ENCODE data around the gene SURF2.
A peak's percentile ranks its signal among the peaks of the same experiment; 100 is the strongest.
"Not testable (repeated sequence)": the region's sequence is repeated elsewhere in the genome, so short reads cannot be mapped to it uniquely, and the experiment has no call there.

SURF2 gene

GRCh38 chr9:133356391-133357091, at the start of gene SURF2, which contains the start of gene SURF1:
TSS of gene SURF2 (plus strand) at chr9:133356550. CDS start at chr9:133356593, 43 bp downstream.
TSS of gene SURF1 (minus strand) at chr9:133356487. CDS start at chr9:133356453, 34 bp downstream.
- DNase-seq = no peak

GRCh38 chr9:133307301-133307700, 49.0 kb upstream of the SURF2 start:
- DNase-seq = no peak

DNA sequence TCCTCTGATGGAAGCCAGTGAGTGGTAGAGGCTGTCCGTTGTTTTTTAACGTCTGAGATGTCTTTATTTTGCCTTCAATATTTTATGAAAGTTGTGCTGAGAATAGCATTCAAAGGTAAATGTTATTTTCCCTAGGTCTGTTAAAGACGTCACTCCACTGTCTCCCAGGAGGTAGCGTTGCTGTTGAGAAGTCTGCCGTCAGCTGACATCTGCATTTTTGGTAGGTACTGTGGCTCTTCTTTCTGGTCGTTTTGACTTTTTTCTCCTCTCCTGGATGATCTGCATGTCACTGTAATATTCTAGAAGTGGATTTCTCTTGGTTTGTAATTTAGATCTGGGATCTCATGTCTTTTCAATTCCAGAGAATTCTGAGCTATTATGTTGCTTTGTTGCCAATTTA, 46.7 kb upstream of the SURF2 start:
- no peak for DNase-seq

- DNase-seq = no peak
Measured at GRCh38 chr9:133315997-133316396, 40.4 kb upstream of the SURF2 start.

DNA sequence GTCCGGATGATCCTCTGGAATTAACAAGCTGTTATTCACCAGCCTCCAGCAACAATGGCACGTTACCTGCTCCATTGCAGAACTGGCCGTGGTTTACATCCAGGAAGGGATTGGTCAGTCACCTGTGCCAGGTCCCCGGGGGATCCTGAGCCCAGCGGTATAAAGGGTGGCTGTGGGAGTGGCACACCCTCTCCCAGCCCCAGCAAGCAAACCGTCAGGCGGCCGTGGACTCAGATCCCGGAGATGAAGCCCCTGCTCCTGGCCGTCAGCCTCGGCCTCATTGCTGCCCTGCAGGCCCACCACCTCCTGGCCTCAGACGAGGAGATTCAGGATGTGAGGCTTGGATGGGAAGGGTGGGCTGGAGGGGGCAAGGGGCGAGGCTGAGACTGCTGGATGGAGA, 38.8 kb upstream of the SURF2 start:
- DNase-seq = not testable (repeated sequence)

GRCh38 chr9:133320421-133320881, 35.9 kb upstream of the SURF2 start:
- no peak for DNase-seq

GRCh38 chr9:133321411-133321935, 34.9 kb upstream of the SURF2 start:
- DNase-seq = no peak

DNA sequence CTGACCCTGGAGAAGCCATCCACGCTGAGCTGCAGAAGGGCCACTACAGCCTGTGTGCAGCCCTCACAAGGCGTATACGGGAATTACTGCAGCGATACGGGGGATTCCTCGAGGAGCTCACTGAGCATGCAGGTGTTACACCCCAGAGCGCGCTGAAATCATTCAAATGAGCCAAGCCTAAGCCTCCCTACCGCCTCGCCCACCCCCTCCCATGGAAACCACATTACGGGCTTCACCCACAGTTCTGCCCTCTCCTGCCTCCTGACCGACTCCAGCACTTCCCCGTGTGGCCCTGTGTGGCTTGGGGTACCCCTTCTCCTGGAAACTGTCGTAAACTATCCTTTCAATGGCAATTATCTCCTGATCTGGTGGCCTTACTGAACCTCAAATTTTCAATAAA, 33.6 kb upstream of the SURF2 start:
- DNase-seq = no peak

DNA sequence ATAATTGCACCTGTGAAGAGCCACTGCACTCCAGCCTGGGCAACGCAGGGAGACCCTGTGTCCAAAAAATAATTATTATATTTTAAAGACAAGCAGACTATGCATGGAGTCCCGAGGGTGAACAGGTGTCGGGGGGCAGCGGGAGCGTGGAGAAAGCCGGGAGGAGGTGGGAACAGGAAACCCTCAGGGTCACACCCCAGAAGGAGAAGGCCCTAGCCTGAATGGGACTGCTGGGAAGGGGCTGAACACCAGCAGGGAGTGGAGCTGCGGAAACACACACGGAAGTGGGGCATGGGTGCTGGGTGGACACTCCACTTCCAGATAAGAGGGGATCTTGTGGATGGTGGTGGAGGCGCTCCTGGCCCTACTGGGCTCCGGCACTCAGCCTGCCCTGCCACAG, 33.1 kb upstream of the SURF2 start:
- DNase-seq = no peak

- no peak for DNase-seq
Measured at GRCh38 chr9:133323991-133324703, 32.2 kb upstream of the SURF2 start.

GRCh38 chr9:133327021-133327420, 29.3 kb upstream of the SURF2 start:
- DNase-seq = not testable (repeated sequence)

- no peak for DNase-seq
Measured at GRCh38 chr9:133327834-133328484, 28.4 kb upstream of the SURF2 start.

DNA sequence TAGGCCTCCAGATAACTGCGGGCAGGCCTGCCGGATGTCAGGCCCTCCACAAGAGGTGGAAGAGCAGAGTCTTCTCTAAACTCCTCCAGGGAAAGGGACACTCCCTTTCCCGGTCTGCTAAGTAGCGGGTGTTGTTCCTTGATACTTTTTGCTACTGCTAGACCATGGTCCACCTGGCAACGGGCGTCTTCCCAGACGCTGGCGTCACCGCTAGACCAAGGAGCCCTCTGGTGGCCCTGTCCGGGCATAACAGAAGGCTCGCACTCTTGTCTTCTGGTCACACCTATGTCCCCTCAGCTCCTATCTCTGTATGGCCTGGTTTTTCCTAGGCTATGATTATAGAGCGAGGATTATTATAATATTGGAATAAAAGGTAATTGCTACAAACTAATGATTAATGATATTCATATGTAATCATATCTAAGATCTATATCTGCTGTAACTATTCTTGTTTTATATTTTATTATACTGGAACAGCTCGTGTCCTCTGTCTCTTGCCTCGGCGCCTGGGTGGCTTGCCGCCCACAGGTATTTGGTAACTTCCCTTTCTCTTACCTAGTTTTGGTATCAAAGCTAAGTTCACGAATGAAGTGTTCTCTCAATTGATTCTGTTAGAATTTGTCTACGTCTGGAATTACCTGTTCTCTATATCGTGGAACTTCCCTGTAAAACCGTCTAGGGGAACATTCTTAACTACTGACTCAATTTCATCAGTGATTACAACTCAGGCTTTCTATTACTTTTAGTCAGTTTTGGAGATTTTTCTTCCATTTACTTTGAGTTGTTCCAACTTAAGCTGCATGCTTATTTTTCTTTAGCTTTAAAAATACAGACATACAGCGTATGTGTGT, 26.8 kb upstream of the SURF2 start:
- DNase-seq = not testable (repeated sequence)

- DNase-seq = no peak
Measured at GRCh38 chr9:133331221-133331620, 25.1 kb upstream of the SURF2 start.

- no peak for DNase-seq
Measured at GRCh38 chr9:133331641-133332380, 24.5 kb upstream of the SURF2 start.

GRCh38 chr9:133332381-133332730, 24.0 kb upstream of the SURF2 start:
- no peak for DNase-seq

- no peak for DNase-seq
Measured at GRCh38 chr9:133333011-133333410, 23.3 kb upstream of the SURF2 start.

DNA sequence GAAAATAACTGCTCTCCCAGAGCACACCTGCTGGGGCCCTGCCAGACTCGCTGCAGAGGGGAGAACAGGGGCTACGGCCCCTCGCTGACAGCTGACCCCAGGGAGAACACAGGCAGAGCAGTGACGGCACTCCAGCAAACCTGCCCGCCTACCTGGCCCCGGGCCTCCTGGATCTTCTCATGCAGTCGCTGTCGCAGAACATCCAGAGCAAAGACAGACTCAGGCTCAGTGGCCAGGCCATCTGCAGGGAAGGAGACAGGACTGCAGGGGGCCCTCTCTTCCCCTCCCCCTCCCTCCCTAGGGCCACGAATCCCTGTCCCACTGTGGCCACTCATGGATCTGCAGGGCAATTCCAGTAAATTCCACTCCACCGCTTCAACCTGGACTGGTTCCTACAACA, 22.8 kb upstream of the SURF2 start:
- no peak for DNase-seq

DNA sequence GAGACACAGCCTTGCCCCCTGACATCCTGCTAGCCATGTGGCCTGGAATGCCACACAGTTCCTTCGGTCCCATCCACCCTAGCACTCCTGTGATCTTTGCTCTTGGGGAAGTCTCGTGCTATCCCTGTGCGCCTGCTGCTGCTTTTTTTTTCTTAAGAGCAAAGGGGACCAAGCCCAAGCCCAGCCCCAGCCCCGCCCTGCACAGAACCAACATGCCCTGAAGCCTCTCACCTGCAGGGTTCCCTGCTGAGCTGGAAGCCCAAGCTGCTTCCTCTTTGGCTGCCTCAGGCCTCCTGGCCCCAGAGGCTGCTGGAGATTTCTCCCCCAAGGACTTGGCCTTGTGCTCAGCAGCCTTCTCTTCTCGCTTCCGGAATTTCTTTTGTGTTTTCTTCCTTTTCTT, 22.2 kb upstream of the SURF2 start:
- no peak for DNase-seq

DNA sequence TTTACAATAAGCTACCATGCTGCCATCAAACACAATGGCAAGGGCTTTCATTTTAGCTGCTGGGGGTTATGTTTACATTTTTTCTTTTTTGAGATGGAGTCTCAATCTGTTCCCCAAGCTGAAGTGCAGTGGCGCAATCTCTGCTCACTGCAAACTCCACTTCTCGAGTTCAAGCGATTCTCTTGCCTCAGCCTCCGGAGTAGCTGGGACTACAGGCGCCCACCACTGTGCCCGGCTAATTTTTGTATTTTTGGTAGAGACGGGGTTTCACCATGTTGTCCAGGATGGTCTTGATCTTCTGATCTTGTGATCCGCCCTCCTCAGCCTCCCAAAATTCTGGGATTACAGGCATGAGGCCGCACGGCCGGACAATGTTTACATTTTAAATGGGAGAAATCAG, 21.5 kb upstream of the SURF2 start:
- not testable (repeated sequence) for DNase-seq

- peak; percentile 50 for DNase-seq
Measured at GRCh38 chr9:133335924-133336811, 20.2 kb upstream of the SURF2 start, which contains the start of gene SURF6. TSS of gene SURF6 (minus strand) at chr9:133336188. CDS start at chr9:133336132, 56 bp downstream.

Measured in NCI-H187 treated with DMSO at 0.1 percent for 48 hours (cell line).